H1 (cell line): ENCODE measurements around the gene PCDHB5. TPM values are rescaled to one million over a fixed set of nuclear protein-coding genes. Genes with fewer than 3 reads are reported as not detected.

Experiments
- CEBPB ChIP-seq: IDR thresholded peaks from 2 replicates; pipeline ENCODE4 v1.6.1; 2012; ENCODE audit warnings: low read depth, low read length
- EP300 ChIP-seq, 2 experiments: IDR thresholded peaks; 1 replicate in 1 of 2; 2 replicates in 1 of 2; pipeline ENCODE4 v1.6.1; 2011 to 2012; ENCODE audit warnings: low read depth in 2 of 2, low read length in 2 of 2, mild to moderate bottlenecking in 2 of 2, borderline replicate concordance in 1 of 2, inconsistent platforms in 1 of 2, moderate library complexity in 1 of 2
- FOSL1 ChIP-seq: IDR thresholded peaks from 2 replicates; pipeline ENCODE4 v1.6.1; 2011; ENCODE audit warnings: mild to moderate bottlenecking, low read depth, low read length, moderate library complexity; ENCODE audit not compliant: insufficient read depth
- GTF2F1 ChIP-seq: IDR thresholded peaks from 2 replicates; pipeline ENCODE4 v1.6.1; 2012; ENCODE audit warnings: low read depth, low read length, improper control_type of control experiment, borderline replicate concordance
- POLR2A ChIP-seq, 2 experiments: IDR thresholded peaks; 1 replicate in 1 of 2; 2 replicates in 1 of 2; pipeline ENCODE4 v1.6.1; 2011; ENCODE audit warnings: low read depth in 2 of 2, low read length in 2 of 2, mild to moderate bottlenecking in 2 of 2; ENCODE audit errors: control extremely low read depth in 1 of 2
- RAD21 ChIP-seq, 2 experiments: IDR thresholded peaks in 1 of 2; conservative IDR thresholded peaks in 1 of 2; 2 replicates each; pipeline ENCODE4 v1.6.1; 2011; ENCODE audit warnings: low read depth in 2 of 2, low read length in 2 of 2, improper control_type of control experiment in 1 of 2, inconsistent platforms in 1 of 2, mild to moderate bottlenecking in 1 of 2, moderate library complexity in 1 of 2
- RFX5 ChIP-seq: IDR thresholded peaks from 2 replicates; pipeline ENCODE4 v1.6.1; 2011; ENCODE audit warnings: low read depth, low read length, improper control_type of control experiment, borderline replicate concordance
- SP2 ChIP-seq: IDR thresholded peaks from 2 replicates; pipeline ENCODE4 v1.6.1; 2012; ENCODE audit warnings: mild to moderate bottlenecking, low read length, inconsistent platforms
- SRF ChIP-seq: IDR thresholded peaks from 2 replicates; pipeline ENCODE4 v1.6.1; 2011; ENCODE audit warnings: mild to moderate bottlenecking, low read depth, low read length, moderate library complexity
- polyA plus RNA-seq, 7 experiments: library from polyadenylated mRNA; depleted of rRNA in 3 of 7; stranded (reverse) in 5 of 7; unstranded in 2 of 7; fragments of >200 nt in 5 of 7; fragments of 200-250 nt in 2 of 7; gene quantifications; 1 replicate in 5 of 7; 2 replicates in 1 of 7; 4 replicates in 1 of 7; pipeline versions ENCODE4 v1.2.1 to v1.2.3, GENCODE V29; 2011 to 2013; ENCODE audit warnings: missing spikeins in 2 of 7, mixed read lengths in 2 of 7
- total RNA-seq: library from RNA; stranded (reverse); fragmentation: NEBNext Ultra II Directional; extraction: Animal tissue kit (Norgen Biotek cat#: 25700); gene quantifications from 2 replicates; pipeline ENCODE4 v1.2.1, GENCODE V29; 2021
- TF ChIP-seq, protein P1 (sequence below): IDR thresholded peaks from 2 replicates; pipeline ENCODE4 v1.6.1; 2011; ENCODE audit warnings: low read length, improper control_type of control experiment
- TF ChIP-seq, protein P2 (sequence below), 3 experiments: IDR thresholded peaks; 1 replicate in 2 of 3; 2 replicates in 1 of 3; pipeline versions ENCODE4 v1.5.1 to v1.6.1; 2011; ENCODE audit warnings: low read length in 3 of 3, mild to moderate bottlenecking in 3 of 3, inconsistent platforms in 2 of 3, low read depth in 1 of 3, moderate library complexity in 1 of 3; ENCODE audit not compliant: insufficient read depth in 1 of 3; ENCODE audit errors: control extremely low read depth in 1 of 3

Gene PCDHB5
- total and polyA plus RNA-seq, 2 of the 8 experiments (the other 6 are each of a cell fraction or from before 2014, with no cell fraction given) = 2.4 to 8.2 TPM

- TF ChIP-seq, protein P1, sequence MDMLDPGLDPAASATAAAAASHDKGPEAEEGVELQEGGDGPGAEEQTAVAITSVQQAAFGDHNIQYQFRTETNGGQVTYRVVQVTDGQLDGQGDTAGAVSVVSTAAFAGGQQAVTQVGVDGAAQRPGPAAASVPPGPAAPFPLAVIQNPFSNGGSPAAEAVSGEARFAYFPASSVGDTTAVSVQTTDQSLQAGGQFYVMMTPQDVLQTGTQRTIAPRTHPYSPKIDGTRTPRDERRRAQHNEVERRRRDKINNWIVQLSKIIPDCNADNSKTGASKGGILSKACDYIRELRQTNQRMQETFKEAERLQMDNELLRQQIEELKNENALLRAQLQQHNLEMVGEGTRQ = no peak
- peak in 1 of 2 experiments; percentile 70; a peak in 2 of 3 replicates for TF ChIP-seq POLR2A (IDR thresholded peaks at IDR 0.05; ENCODE audit: control extremely low read depth in 1 of 2, low read depth in 2 of 2, low read length in 2 of 2)
- TF ChIP-seq SRF = no peak
- TF ChIP-seq CEBPB = no peak
- TF ChIP-seq RFX5 = no peak
- TF ChIP-seq EP300 (IDR thresholded peaks at IDR 0.05; ENCODE audit: borderline replicate concordance in 1 of 2, low read depth in 2 of 2, low read length in 2 of 2) = no peak
- no peak for TF ChIP-seq SP2
- TF ChIP-seq RAD21 (IDR thresholded peaks at IDR 0.05 in 1 of 2, conservative IDR thresholded peaks at IDR 0.05 in 1 of 2; ENCODE audit: low read depth in 2 of 2, low read length in 2 of 2) = peak; percentile 69 to 72
- TF ChIP-seq GTF2F1 = no peak
- TF ChIP-seq, protein P2, sequence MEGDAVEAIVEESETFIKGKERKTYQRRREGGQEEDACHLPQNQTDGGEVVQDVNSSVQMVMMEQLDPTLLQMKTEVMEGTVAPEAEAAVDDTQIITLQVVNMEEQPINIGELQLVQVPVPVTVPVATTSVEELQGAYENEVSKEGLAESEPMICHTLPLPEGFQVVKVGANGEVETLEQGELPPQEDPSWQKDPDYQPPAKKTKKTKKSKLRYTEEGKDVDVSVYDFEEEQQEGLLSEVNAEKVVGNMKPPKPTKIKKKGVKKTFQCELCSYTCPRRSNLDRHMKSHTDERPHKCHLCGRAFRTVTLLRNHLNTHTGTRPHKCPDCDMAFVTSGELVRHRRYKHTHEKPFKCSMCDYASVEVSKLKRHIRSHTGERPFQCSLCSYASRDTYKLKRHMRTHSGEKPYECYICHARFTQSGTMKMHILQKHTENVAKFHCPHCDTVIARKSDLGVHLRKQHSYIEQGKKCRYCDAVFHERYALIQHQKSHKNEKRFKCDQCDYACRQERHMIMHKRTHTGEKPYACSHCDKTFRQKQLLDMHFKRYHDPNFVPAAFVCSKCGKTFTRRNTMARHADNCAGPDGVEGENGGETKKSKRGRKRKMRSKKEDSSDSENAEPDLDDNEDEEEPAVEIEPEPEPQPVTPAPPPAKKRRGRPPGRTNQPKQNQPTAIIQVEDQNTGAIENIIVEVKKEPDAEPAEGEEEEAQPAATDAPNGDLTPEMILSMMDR (IDR thresholded peaks at IDR 0.05; ENCODE audit: control extremely low read depth in 1 of 3, insufficient read depth in 1 of 3, low read depth in 1 of 3, low read length in 3 of 3) = peak; percentile 65 to 82 (median 66)
- TF ChIP-seq FOSL1 = no peak
Measured at GRCh38 chr5:141100243-141100805, 34.7 kb upstream of the PCDHB5 start, which contains the start of gene PCDHB3 (continued).
